Measurements from ENCODE around the gene TMEM232.
"Not testable (repeated sequence)": the region's sequence is repeated elsewhere in the genome, so short reads cannot be mapped to it uniquely, and the experiment has no call there.

Gene TMEM232

DNA sequence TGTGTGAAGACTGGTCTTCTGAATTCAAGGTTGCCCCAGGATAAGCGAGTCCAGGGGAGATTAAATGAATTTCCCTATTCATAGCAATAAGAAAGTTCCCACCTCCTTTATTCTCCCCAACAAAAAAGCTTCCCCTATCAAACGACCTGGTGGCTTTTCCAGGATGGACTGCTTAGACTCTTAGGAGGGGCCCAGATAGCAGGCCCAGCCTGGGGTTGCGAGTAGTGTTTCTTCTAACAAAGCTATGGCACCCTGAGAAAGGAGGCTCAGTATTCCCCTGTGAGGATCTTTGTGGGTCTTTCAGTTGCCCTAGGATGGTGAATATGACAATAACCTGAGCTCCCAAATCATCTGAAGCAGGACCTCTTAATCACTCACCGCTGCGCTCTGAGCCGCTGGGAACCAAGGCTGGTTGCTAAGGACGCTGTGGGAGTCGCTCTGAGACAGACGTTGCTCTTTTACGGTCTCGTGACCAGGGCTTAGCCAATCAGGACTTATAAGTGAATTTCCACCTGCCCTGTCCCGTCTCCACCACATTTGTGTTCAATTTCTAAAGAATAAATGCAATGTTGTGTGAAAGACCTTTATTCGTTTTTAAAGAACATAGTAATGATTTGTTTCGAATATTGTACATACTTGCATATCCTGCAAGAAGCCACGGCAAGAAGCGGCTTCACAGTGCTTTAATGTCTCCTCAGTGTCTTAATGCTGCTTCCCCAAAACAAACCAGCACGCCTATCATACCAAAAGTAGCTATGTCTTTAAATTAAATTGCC is at the start of gene TMEM232:
TMEM232 (minus strand) TSS at position 423 of the 776 bp plus-strand sequence. CDS start 59,319 bp downstream, outside the sequence.
- DNase-seq (ENCODE audit: low spot score), result peak; percentile 75

DNA sequence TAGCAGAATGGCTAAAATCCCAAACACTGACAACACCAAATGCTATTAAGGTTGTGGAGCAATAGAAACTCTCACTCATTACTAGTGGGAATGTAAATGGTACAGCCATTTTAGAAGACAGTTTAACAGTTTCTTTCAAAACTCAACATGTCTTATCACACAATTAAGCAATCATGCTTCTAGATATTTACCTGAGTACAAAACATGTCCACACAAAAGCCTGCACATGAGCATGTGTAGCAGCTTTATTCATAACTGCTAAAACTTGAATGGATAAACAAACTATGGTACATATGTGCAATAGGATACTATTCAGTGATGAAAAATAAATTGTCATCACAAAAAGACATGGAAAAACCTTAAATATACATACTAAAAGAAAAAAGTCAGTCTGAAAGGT is 43.8 kb upstream of the TMEM232 start:
- no peak for DNase-seq (ENCODE audit: low spot score)

DNA sequence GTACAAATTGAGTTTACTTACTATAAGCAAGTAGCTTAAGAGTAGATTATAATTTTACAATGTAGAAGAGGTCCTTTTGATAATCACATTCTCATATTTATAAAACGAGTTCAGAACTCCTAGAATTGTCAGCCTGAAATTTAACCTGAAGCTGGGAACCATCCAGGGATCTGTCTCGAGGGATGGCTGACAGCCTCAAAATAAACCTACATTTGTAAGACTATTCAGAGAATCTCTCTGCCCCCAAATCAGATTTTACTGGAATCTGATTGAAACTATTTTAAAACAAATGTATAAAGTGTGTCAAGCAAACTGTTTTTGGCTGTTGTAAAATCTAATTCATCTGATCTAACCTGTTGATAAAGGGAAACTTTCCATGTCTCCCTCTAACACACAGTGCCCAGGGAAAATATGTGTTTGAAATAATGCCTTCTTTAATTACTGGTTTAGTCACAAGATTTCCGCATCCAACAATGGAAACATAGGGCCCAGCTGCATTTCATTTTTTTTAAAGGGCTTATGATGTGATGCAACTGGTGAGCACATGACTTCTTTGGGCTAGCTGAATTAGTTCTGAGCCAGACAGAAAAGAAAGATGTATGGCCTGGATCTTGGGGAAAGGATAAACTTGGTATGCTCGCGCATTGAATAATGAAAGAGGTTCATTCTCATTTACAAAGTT is 42.7 kb upstream of the TMEM232 start:
- DNase-seq (ENCODE audit: low spot score), result peak; percentile 52

GRCh38 chr5:110768138-110768860 is 41.8 kb upstream of the TMEM232 start:
- peak; percentile 7 for DNase-seq (ENCODE audit: low spot score)

GRCh38 chr5:110760158-110760557 is 33.7 kb upstream of the TMEM232 start:
- DNase-seq (ENCODE audit: low spot score), result no peak

GRCh38 chr5:110757118-110757729 is 30.8 kb upstream of the TMEM232 start:
- peak; percentile 24 for DNase-seq (ENCODE audit: low spot score)

GRCh38 chr5:110754181-110754580 is 27.7 kb upstream of the TMEM232 start:
- no peak for DNase-seq (ENCODE audit: low spot score)

- no peak for DNase-seq (ENCODE audit: low spot score)
Observed at GRCh38 chr5:110753600-110753999, 27.1 kb upstream of the TMEM232 start.

GRCh38 chr5:110752953-110753352 is 26.5 kb upstream of the TMEM232 start:
- DNase-seq (ENCODE audit: low spot score), result no peak

DNA sequence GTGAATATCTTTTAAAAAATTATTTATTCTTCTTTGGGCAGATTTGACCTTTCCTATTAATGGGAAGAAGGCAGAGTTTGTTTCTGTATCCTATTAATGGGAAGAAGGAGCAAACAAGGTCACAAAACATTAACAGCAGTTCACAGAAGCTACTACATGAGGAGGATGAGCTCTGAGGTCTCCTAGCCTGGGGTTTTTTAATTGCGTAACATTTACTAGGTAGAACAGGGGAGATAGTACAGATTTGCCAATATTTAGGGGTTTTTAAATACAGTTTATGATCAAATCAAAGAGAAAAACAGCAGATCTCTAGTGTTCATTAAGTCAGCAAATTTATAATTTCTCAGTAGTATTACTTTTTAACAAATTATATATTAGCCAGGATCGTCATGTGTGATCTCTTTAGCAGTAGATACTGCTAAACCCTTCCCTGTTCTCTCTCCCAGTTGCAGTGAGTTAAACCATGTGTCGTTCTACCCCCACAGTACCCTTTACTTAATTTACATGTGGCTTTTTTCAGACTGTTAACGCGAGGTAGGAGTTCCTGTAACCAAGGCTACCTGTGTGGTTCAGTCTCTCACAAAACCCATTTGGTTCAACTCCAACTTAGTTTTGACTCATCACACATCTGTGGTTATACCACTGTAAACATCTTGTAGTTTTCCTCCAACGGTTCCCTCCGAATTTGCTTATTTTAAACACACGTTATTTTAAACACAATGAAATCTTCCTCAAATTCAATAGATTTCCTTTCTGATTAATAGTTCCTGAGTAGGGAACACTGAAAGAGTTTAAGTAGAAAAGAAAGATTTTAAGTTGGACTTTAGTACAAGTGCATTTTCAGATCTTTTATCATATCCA is 25.7 kb upstream of the TMEM232 start:
- DNase-seq (ENCODE audit: low spot score), result no peak

- peak; percentile 91 for DNase-seq (ENCODE audit: low spot score)
Observed at GRCh38 chr5:110738812-110739651, 12.6 kb upstream of the TMEM232 start, which contains the start of gene SLC25A46. SLC25A46 (plus strand) TSS chr5:110739007; CDS start chr5:110739120, 113 bp downstream.

DNA sequence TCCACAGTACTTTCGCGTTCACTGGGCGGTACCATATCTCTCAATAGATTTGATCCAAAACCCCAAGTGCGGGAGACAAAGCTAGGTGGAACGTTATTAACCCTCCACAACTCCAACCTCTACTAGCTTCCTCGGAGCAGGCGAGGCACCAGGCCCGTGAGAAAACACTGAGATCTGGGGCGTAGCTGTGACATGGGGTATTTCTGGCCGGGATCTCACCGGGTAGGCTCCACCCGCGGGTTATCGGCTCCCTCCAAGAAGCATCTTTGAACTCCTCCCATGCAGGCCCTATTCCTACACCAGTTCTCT is 12.0 kb upstream of the TMEM232 start:
- DNase-seq (ENCODE audit: low spot score), result no peak

DNA sequence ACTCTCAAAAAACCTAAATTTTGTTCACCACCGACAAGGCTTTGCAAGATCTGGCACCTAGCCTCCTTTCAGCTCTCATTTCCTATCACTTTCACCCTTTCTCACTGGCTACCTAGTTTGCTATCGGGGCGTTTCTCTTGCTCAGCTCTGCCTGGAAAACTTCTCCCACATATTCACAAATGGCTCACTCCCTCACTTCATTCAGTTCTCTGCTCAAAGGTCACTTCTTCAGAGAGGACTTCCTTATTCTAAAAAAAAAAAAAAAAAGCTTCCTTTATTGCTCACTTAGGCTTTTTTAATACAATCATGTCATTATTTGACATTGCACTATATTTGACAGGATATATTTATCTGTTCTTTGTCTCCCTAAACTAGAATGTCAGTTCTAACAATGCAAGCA is 10.3 kb upstream of the TMEM232 start:
- no peak for DNase-seq (ENCODE audit: low spot score)

GRCh38 chr5:110735556-110735955 is 9.1 kb upstream of the TMEM232 start:
- DNase-seq (ENCODE audit: low spot score), result peak; percentile 12

DNA sequence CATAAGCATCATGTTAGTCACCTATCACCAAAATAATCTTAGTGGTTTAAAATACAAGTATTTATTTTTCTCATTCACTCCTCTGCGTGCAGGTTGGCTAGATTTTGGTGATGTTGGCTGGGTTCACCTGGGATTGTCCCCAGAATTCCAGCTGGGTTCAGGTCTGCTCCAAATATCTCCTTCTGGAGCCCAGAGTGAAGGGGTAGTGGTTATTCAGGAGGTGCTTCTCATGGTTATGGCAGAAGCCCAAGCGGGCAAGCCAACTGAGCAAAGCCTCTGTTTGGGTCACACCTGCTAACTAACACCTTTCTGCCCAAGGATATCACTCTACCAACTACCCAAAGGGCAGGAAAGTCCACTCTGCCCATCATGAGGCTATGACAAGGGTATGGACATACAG is 7.6 kb upstream of the TMEM232 start:
- DNase-seq (ENCODE audit: low spot score), result no peak

GRCh38 chr5:110731499-110731898 is 5.0 kb upstream of the TMEM232 start:
- not testable (repeated sequence) for DNase-seq (ENCODE audit: low spot score)

GRCh38 chr5:110727025-110727314 is 499 bp upstream of the TMEM232 start:
- no peak for DNase-seq (ENCODE audit: low spot score)

GRCh38 chr5:110718311-110718710 is 8.2 kb downstream of the TMEM232 start:
- peak; percentile 11 for DNase-seq (ENCODE audit: low spot score)

GRCh38 chr5:110716247-110717245 is 9.9 kb downstream of the TMEM232 start:
- no peak for DNase-seq (ENCODE audit: low spot score)

All from GM03348 (cell line).